OCI-LY7 (cell line): ENCODE measurements around the gene PCBP3. TPM values are rescaled to one million over a fixed set of nuclear protein-coding genes. Genes with fewer than 3 reads are reported as not detected.

Experiments used
- BruUV-seq: library from RNA; stranded (reverse); fragments of 400-500 nt; replicated peaks from 2 replicates; lab custom pipeline; 2021; lab: Mats Ljungman, UMichigan
- CTCF ChIA-PET: fragments of 300-600 bp; sonication (Branson Sonifier 250); formaldehyde crosslinking; loops from one replicate; lab custom pipeline; 2022; ENCODE audit warnings: antibody characterized with exemption; ENCODE audit not compliant: unreplicated experiment; lab: Charles Lee
- POLR2A ChIA-PET: fragments of 300-600 bp; sonication (Branson Sonifier 250); formaldehyde crosslinking; loops from one replicate; lab custom pipeline; 2022; ENCODE audit warnings: antibody characterized with exemption; lab: Charles Lee
- DNase-seq: peaks from one replicate; pipeline ENCODE4 v3.0.0-alpha.2; 2015; ENCODE audit warnings: low spot score
- H2AFZ ChIP-seq: fragments of 200-600 bp; sonication (generic), shearing (Covaris generic); 2 replicates; pipeline ENCODE4 v1.6.1; 2014; ENCODE audit warnings: mild to moderate bottlenecking, antibody characterized with exemption, low read length, moderate library complexity
- H3K27ac ChIP-seq: fragments of 200-600 bp; sonication (generic); 2 replicates; pipeline ENCODE4 v1.5.1; 2014; ENCODE audit warnings: mixed run types, low read depth, mild to moderate bottlenecking, moderate library complexity, low read length, inconsistent platforms; ENCODE audit not compliant: poor library complexity, severe bottlenecking
- H3K36me3 ChIP-seq: fragments of 200-600 bp; sonication (generic); 2 replicates; pipeline ENCODE4 v1.6.1; 2014; ENCODE audit warnings: mild to moderate bottlenecking, antibody characterized with exemption, low read length, moderate library complexity, mixed read lengths; ENCODE audit not compliant: insufficient read depth
- H3K4me1 ChIP-seq: fragments of 200-600 bp; sonication (generic); 2 replicates; pipeline ENCODE4 v1.5.1; 2014; ENCODE audit warnings: mild to moderate bottlenecking, low read length; ENCODE audit not compliant: insufficient read depth, poor library complexity, severe bottlenecking
- H3K4me2 ChIP-seq: fragments of 200-600 bp; sonication (generic); 2 replicates; pipeline ENCODE4 v1.6.1; 2014; ENCODE audit warnings: mild to moderate bottlenecking, low read length
- H3K4me3 ChIP-seq: fragments of 200-600 bp; sonication (generic); 2 replicates; pipeline ENCODE4 v1.5.1; 2014; ENCODE audit warnings: mild to moderate bottlenecking, low read depth, low read length; ENCODE audit not compliant: poor library complexity, severe bottlenecking
- H3K79me2 ChIP-seq: fragments of 200-600 bp; sonication (generic); 2 replicates; pipeline ENCODE4 v1.6.1; 2016; ENCODE audit warnings: low read depth, mild to moderate bottlenecking, low read length, moderate library complexity, mixed read lengths; ENCODE audit not compliant: insufficient read depth
- H3K9me2 ChIP-seq: fragments of 200-600 bp; sonication (generic); 2 replicates; pipeline ENCODE4 v1.6.1; 2016; ENCODE audit warnings: mild to moderate bottlenecking, low read length, mixed read lengths; ENCODE audit not compliant: insufficient read depth
- H3K9me3 ChIP-seq: fragments of 200-600 bp; sonication (generic); 2 replicates; pipeline ENCODE4 v1.6.1; 2014; ENCODE audit warnings: mild to moderate bottlenecking, mixed run types, low read length, mixed read lengths
- H4K20me1 ChIP-seq: fragments of 200-600 bp; sonication (generic); 2 replicates; pipeline ENCODE4 v1.6.1; 2014; ENCODE audit warnings: mild to moderate bottlenecking, antibody characterized with exemption, low read length, moderate library complexity, mixed read lengths; ENCODE audit not compliant: insufficient read depth
- CTCF ChIP-seq: fragments of 200-600 bp; sonication (generic); conservative IDR thresholded peaks from 2 replicates; pipeline ENCODE4 v1.5.1; 2014; ENCODE audit warnings: mild to moderate bottlenecking, antibody characterized with exemption, low read length, moderate library complexity, mixed read lengths
- EZH2phosphoT487 ChIP-seq: fragments of 200-600 bp; sonication (generic); IDR thresholded peaks from 2 replicates; pipeline ENCODE4 v1.6.1; 2018; ENCODE audit warnings: low read depth, borderline replicate concordance, mild to moderate bottlenecking, mixed run types, antibody characterized with exemption, low read length, moderate library complexity, mixed read lengths
- intact Hi-C: fragments of 100-400 bp; cut with micrococcal nuclease; formaldehyde crosslinking; loops from one replicate; pipeline ENCODE4 v1.10.0; 2022; ENCODE audit not compliant: unreplicated experiment
- total RNA-seq, 2 experiments: library from RNA; depleted of rRNA in 1 of 2; stranded (reverse); fragments of >200 nt in 1 of 2; shearing (Covaris generic) in 1 of 2; gene quantifications; 2 replicates each; pipeline ENCODE4 v1.2.3, GENCODE V29; 2014 to 2022

The PCBP3 gene
- total RNA-seq, 2 experiments from 2014 or later: 0.61 TPM; not detected in 1

- TF ChIP-seq CTCF (no peak), EZH2phosphoT487 (no peak)
- no peak for DNase-seq
- no TSS peak for BruUV-seq
- no peak overlapping the region for H3K4me2 ChIP-seq
- ChIA-PET POLR2A (no interaction called here), CTCF (no interaction called here)
- no peaks in the 10 kb centered on the region for H3K9me3 ChIP-seq
- intact Hi-C loops: no loop called here
- H3K27ac ChIP-seq: no peak overlapping the region
- no peaks in the 10 kb centered on the region for H3K4me1 ChIP-seq
- no peaks in the 10 kb centered on the region for H4K20me1 ChIP-seq
- H3K36me3 ChIP-seq: no peaks in the 10 kb centered on the region
- H3K9me2 ChIP-seq: no peaks in the 10 kb centered on the region
- no peak overlapping the region for H3K4me3 ChIP-seq
- no peaks in the 10 kb centered on the region for H3K79me2 ChIP-seq
- no peak overlapping the region for H2AFZ ChIP-seq
Measured at GRCh38 chr21:45854690-45855247, 211.2 kb downstream of the PCBP3 start.

- DNase-seq: no peak
- no peaks in the 10 kb centered on the region for H3K4me1 ChIP-seq
- H2AFZ ChIP-seq: no peak overlapping the region
- H3K36me3 ChIP-seq: no peaks in the 10 kb centered on the region
- intact Hi-C loops: no loop called here
- no peaks in the 10 kb centered on the region for H4K20me1 ChIP-seq
- no TSS peak for BruUV-seq
- POLR2A ChIA-PET: no interaction called here
- no peaks in the 10 kb centered on the region for H3K9me3 ChIP-seq
- H3K9me2 ChIP-seq: no peaks in the 10 kb centered on the region
- CTCF ChIA-PET: no interaction called here
- H3K4me3 ChIP-seq: no peak overlapping the region
- TF ChIP-seq CTCF (no peak), EZH2phosphoT487 (no peak)
- no peak overlapping the region for H3K4me2 ChIP-seq
- H3K79me2 ChIP-seq: no peaks in the 10 kb centered on the region
- H3K27ac ChIP-seq: no peak overlapping the region
Measured at GRCh38 chr21:45855248-45855811, 211.8 kb downstream of the PCBP3 start.

GRCh38 chr21:45856442-45856841, 212.9 kb downstream of the PCBP3 start:
- no peaks in the 10 kb centered on the region for H3K79me2 ChIP-seq
- H2AFZ ChIP-seq: no peak overlapping the region
- H3K9me2 ChIP-seq: no peaks in the 10 kb centered on the region
- CTCF ChIA-PET: no interaction called here
- TF ChIP-seq CTCF (no peak), EZH2phosphoT487 (no peak)
- H3K4me3 ChIP-seq: no peak overlapping the region
- H3K9me3 ChIP-seq: no peaks in the 10 kb centered on the region
- H3K4me1 ChIP-seq: no peaks in the 10 kb centered on the region
- no peaks in the 10 kb centered on the region for H4K20me1 ChIP-seq
- no peak overlapping the region for H3K4me2 ChIP-seq
- POLR2A ChIA-PET: interaction anchor here (0.6 kb wide), 1 partner anchor 362 kb away, joined by 4 read pairs; no protein-coding TSS in a partner anchor
- DNase-seq: no peak
- H3K36me3 ChIP-seq: no peaks in the 10 kb centered on the region
- no peak overlapping the region for H3K27ac ChIP-seq
- no TSS peak for BruUV-seq
- intact Hi-C loops: no loop called here
